Stimulated activated memory B cell treated with anti-CD40 and anti-IgM and Interleukin-4, amounts not matched to agents 10 μg/mL and 1 μg/mL and 100 μg/mL, for 72 hours (primary cell): ENCODE results near the gene KLHDC4.
"Not testable (repeated sequence)": the region's sequence is repeated elsewhere in the genome, so short reads cannot be mapped to it uniquely, and the experiment has no call there.

ENCODE experiments used
- ATAC-seq: fragments of 150-1000 bp; cut with Tn5 transposase; 2 replicates; pipeline ENCODE4 v1.10.0; 2021
- H3K27ac Mint-ChIP-seq: one replicate; pipeline ENCODE4 v1.8.0; 2022; ENCODE audit warnings: mild to moderate bottlenecking, mixed read lengths
- H3K27me3 Mint-ChIP-seq: one replicate; pipeline ENCODE4 v1.8.0; 2022; ENCODE audit warnings: mixed read lengths
- H3K36me3 Mint-ChIP-seq: one replicate; pipeline ENCODE4 v1.8.0; 2022; ENCODE audit warnings: mixed read lengths
- H3K4me1 Mint-ChIP-seq: one replicate; pipeline ENCODE4 v1.8.0; 2022; ENCODE audit warnings: mixed read lengths
- H3K4me3 Mint-ChIP-seq: one replicate; pipeline ENCODE4 v1.8.0; 2022; ENCODE audit warnings: mild to moderate bottlenecking, moderate library complexity, mixed read lengths
- H3K9me3 Mint-ChIP-seq: one replicate; pipeline ENCODE4 v1.8.0; 2022; ENCODE audit warnings: mixed read lengths

The KLHDC4 gene

GRCh38 chr16:87740441-87740840 is 25.3 kb downstream of the KLHDC4 start:
- Mint-ChIP-seq H3K36me3 (peaks cover 38% of the 10 kb centered on the region), H3K9me3 (no peaks in the 10 kb centered on the region), H3K4me3 (no peak overlapping the region), H3K27me3 (no peaks in the 10 kb centered on the region), H3K27ac (no peak overlapping the region), H3K4me1 (peaks cover 9% of the 10 kb centered on the region)
- no peak for ATAC-seq

- peaks cover 9% of the 10 kb centered on the region for H3K4me1 Mint-ChIP-seq
- H3K4me3 Mint-ChIP-seq, result no peak overlapping the region
- ATAC-seq, result no peak
- H3K36me3 Mint-ChIP-seq, result peaks cover 31% of the 10 kb centered on the region
- H3K27me3 Mint-ChIP-seq, result no peaks in the 10 kb centered on the region
- H3K27ac Mint-ChIP-seq, result no peak overlapping the region
- H3K9me3 Mint-ChIP-seq, result no peaks in the 10 kb centered on the region
These were observed 26.0 kb downstream of the KLHDC4 start for GRCh38 chr16:87739801-87740200.

DNA sequence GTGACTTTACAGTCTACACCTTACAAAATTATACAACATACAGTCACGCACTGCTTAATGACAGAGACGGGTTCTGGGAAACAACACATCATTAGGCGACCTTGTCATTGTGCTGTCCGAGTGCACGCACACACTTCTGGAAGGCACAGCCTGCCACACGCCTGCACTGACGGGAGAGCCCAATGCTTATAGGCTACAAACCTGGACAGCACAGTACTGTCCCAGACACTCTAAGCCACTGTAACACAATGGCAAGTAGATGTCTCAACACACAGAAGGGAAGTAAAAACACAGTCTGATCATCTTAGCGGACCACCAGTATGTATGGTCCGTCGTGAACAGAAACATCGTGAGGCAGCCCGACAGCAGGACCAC is 29.8 kb downstream of the KLHDC4 start:
- Mint-ChIP-seq H3K27ac (no peak overlapping the region), H3K9me3 (no peaks in the 10 kb centered on the region), H3K36me3 (peaks cover 35% of the 10 kb centered on the region), H3K4me1 (peaks cover 10% of the 10 kb centered on the region), H3K27me3 (no peaks in the 10 kb centered on the region), H3K4me3 (no peak overlapping the region)
- no peak for ATAC-seq

GRCh38 chr16:87735270-87736007 is 30.3 kb downstream of the KLHDC4 start:
- Mint-ChIP-seq H3K27me3 (no peaks in the 10 kb centered on the region), H3K9me3 (no peaks in the 10 kb centered on the region), H3K27ac (no peak overlapping the region), H3K36me3 (peaks cover 35% of the 10 kb centered on the region), H3K4me1 (peaks cover 13% of the 10 kb centered on the region), H3K4me3 (no peak overlapping the region)
- no peak for ATAC-seq

- H3K9me3 Mint-ChIP-seq, result no peaks in the 10 kb centered on the region
- ATAC-seq, result no peak
- no peaks in the 10 kb centered on the region for H3K27me3 Mint-ChIP-seq
- peaks cover 13% of the 10 kb centered on the region for H3K4me1 Mint-ChIP-seq
- H3K27ac Mint-ChIP-seq, result no peak overlapping the region
- peaks cover 39% of the 10 kb centered on the region for H3K36me3 Mint-ChIP-seq
- no peak overlapping the region for H3K4me3 Mint-ChIP-seq
These were observed 31.1 kb downstream of the KLHDC4 start for GRCh38 chr16:87734644-87735043.

- H3K9me3 Mint-ChIP-seq, result no peaks in the 10 kb centered on the region
- no peaks in the 10 kb centered on the region for H3K27me3 Mint-ChIP-seq
- H3K4me1 Mint-ChIP-seq, result peaks cover 19% of the 10 kb centered on the region
- H3K4me3 Mint-ChIP-seq, result no peak overlapping the region
- ATAC-seq, result no peak
- peaks cover 46% of the 10 kb centered on the region for H3K36me3 Mint-ChIP-seq
- no peak overlapping the region for H3K27ac Mint-ChIP-seq
These were observed 32.6 kb downstream of the KLHDC4 start for GRCh38 chr16:87733190-87733589.

DNA sequence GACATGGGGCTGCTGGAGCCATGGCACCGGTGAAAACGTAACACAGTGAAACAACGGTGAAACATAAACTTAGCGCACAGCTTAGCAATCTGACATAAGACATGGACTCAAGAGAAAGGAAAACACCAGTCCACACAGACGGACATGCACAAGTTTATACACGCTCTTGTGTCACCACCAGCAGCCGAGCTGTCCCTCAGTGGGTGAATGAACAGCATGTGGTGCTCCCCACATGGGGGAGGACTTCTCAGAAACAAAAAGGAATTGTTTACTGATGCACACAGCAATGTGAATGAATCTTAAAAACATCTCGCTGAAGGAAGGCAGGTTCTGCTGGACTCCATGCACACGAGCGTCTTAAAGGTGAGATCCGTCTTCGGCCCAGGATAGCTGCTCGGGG is 34.2 kb downstream of the KLHDC4 start:
- no peak for ATAC-seq
- no peak overlapping the region for H3K4me3 Mint-ChIP-seq
- no peaks in the 10 kb centered on the region for H3K27me3 Mint-ChIP-seq
- peaks cover 29% of the 10 kb centered on the region for H3K4me1 Mint-ChIP-seq
- H3K27ac Mint-ChIP-seq, result no peak overlapping the region
- H3K36me3 Mint-ChIP-seq, result peaks cover 62% of the 10 kb centered on the region
- H3K9me3 Mint-ChIP-seq, result peaks cover 2% of the 10 kb centered on the region

DNA sequence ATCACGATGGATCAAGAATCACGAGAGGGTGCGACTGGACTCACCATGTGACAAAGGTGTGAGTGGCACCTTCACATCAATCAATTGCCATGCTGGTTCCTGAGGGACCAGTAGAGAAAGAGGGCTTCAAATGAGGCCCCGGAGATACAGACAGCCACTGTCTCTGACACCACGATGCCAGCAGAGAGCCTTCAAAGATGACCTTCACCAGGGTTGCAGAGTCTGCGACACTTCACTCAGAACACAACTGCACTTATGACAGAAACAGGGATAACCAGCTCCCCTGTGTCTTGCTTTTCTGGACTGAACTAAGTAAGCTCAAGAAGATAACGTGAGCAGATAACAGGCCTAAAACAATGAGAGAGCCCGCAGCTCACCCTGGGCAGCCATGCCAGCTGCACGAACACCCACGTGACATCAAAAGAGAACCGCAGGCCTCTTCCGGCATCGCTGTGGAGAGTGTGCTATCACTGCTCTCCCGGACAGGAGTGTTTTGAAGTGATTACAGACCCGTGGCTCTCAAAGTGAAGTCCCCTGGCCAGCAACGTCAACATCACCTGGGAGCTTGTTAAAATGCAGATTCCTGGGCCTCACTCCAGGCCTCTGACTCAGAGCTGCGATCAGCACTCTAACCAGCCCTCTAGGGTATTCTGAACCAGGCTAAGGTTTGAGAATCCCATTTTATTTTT is 36.4 kb downstream of the KLHDC4 start:
- Mint-ChIP-seq H3K36me3 (peaks cover 69% of the 10 kb centered on the region), H3K9me3 (peaks cover 3% of the 10 kb centered on the region), H3K27me3 (no peaks in the 10 kb centered on the region), H3K4me3 (no peak overlapping the region), H3K4me1 (peaks cover 41% of the 10 kb centered on the region), H3K27ac (peak overlapping the region; percentile 61)
- peak; percentile 78 for ATAC-seq

- no peak for ATAC-seq
- Mint-ChIP-seq H3K27me3 (no peaks in the 10 kb centered on the region), H3K36me3 (peaks cover 72% of the 10 kb centered on the region), H3K27ac (peak overlapping the region; percentile 77), H3K4me1 (peaks cover 53% of the 10 kb centered on the region), H3K9me3 (peaks cover 3% of the 10 kb centered on the region), H3K4me3 (no peak overlapping the region)
These were observed 37.8 kb downstream of the KLHDC4 start for GRCh38 chr16:87728026-87728425.

DNA sequence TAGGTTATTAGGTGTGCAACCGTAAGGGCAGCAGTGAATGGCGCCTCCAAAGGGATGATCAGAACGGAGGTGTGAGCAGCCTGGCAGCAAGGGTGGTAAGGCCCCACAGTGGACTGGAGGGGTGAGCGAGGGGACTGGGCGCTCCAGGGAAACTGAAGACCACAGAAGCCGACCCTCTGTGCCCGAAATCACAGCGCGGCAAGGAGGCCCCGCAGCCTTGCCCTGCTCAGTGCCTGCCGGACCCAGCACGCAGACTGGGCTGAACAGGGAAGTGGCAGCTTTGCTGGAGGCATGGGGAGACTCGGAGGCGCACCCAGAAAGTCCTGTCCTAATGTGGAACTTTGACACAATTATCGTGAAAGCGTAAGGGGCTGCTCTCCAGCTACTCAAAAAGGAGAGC is 38.4 kb downstream of the KLHDC4 start:
- Mint-ChIP-seq H3K27me3 (no peaks in the 10 kb centered on the region), H3K9me3 (peaks cover 3% of the 10 kb centered on the region), H3K36me3 (peaks cover 79% of the 10 kb centered on the region), H3K27ac (peak overlapping the region; percentile 77), H3K4me1 (peaks cover 55% of the 10 kb centered on the region), H3K4me3 (no peak overlapping the region)
- no peak for ATAC-seq

GRCh38 chr16:87726577-87726976 is 39.2 kb downstream of the KLHDC4 start:
- ATAC-seq, H3K9me3 Mint-ChIP-seq, H3K4me3 Mint-ChIP-seq, H3K27me3 Mint-ChIP-seq: not testable (repeated sequence)
- H3K4me1 Mint-ChIP-seq, result peaks cover 55% of the 10 kb centered on the region
- peaks cover 82% of the 10 kb centered on the region for H3K36me3 Mint-ChIP-seq
- peak overlapping the region; percentile 77 for H3K27ac Mint-ChIP-seq

GRCh38 chr16:87725596-87726235 is 40.1 kb downstream of the KLHDC4 start:
- Mint-ChIP-seq H3K36me3 (peaks cover 79% of the 10 kb centered on the region), H3K9me3 (peaks cover 3% of the 10 kb centered on the region), H3K27ac (peak overlapping the region; percentile 86), H3K4me3 (no peak overlapping the region), H3K27me3 (no peaks in the 10 kb centered on the region), H3K4me1 (peaks cover 47% of the 10 kb centered on the region)
- no peak for ATAC-seq

- Mint-ChIP-seq H3K27me3 (no peaks in the 10 kb centered on the region), H3K27ac (peak overlapping the region; percentile 86), H3K9me3 (peaks cover 3% of the 10 kb centered on the region), H3K4me3 (peak overlapping the region; percentile 6), H3K36me3 (peaks cover 78% of the 10 kb centered on the region), H3K4me1 (peaks cover 47% of the 10 kb centered on the region)
- ATAC-seq, result peak; percentile 81
These were observed 41.1 kb downstream of the KLHDC4 start for GRCh38 chr16:87724490-87725291.

GRCh38 chr16:87723226-87723623 is 42.6 kb downstream of the KLHDC4 start:
- H3K4me3 Mint-ChIP-seq, result no peak overlapping the region
- H3K36me3 Mint-ChIP-seq, result peaks cover 81% of the 10 kb centered on the region
- no peaks in the 10 kb centered on the region for H3K27me3 Mint-ChIP-seq
- peaks cover 3% of the 10 kb centered on the region for H3K9me3 Mint-ChIP-seq
- ATAC-seq, result peak; percentile 75
- H3K27ac Mint-ChIP-seq, result peak overlapping the region; percentile 86
- H3K4me1 Mint-ChIP-seq, result peaks cover 44% of the 10 kb centered on the region

DNA sequence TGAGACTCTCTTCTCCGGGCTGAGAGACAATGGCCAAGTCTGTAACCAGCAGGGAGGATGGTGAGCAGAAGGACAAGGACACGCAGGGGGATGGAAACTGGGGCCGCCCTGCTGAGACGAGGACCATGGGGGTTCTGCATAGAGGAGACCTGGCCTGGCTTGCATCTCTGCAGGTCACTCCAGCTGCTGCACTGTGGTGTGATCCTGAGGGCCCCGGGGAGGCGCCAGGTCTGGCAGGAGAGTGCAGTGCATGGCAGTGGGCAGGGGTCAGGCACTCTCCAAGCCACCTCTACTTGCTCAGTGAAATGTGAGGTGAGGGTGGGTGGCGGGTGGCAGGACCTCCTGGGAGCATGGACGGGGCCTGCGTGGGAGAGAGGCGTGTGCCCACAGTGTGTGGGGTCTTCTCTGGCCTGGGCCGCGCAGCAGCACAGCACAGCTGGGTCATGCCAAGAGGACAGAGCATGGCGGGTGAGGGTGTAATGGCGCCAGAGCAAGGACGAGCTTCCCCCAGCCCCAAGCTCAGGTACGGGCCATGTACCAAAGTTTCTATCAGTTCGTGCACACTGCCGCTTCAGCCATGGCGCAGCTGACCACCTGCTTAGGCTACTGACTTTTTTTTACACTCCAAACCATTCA is 43.1 kb downstream of the KLHDC4 start:
- ATAC-seq, result no peak
- Mint-ChIP-seq H3K27me3 (no peaks in the 10 kb centered on the region), H3K36me3 (peaks cover 81% of the 10 kb centered on the region), H3K9me3 (peaks cover 3% of the 10 kb centered on the region), H3K27ac (peak overlapping the region; percentile 86), H3K4me3 (no peak overlapping the region), H3K4me1 (peaks cover 49% of the 10 kb centered on the region)
